Measurements from ENCODE around the gene RFLNA. TPM values are rescaled to one million over a fixed set of nuclear protein-coding genes. Genes with fewer than 3 reads are reported as not detected.

The RFLNA gene
- total RNA-seq, 1 donor from 2014 or later: 20.8 TPM

GRCh38 chr12:124267205-124267778 lies 27.6 kb upstream of the RFLNA start:
- peaks cover 3% of the 10 kb centered on the region for H3K9me3 Mint-ChIP-seq (ENCODE audit: low read depth)
- no peak overlapping the region for H3K4me3 Mint-ChIP-seq (ENCODE audit: low read depth)
- peaks cover 5% of the 10 kb centered on the region for H3K27me3 Mint-ChIP-seq
- no peak overlapping the region for H3K27ac Mint-ChIP-seq
- no peak for TF ChIP-seq CTCF (IDR thresholded peaks at IDR 0.05; ENCODE audit: unreplicated experiment)
- H3K36me3 Mint-ChIP-seq (ENCODE audit: insufficient read depth): no peaks in the 10 kb centered on the region
- no peak for DNase-seq (ENCODE audit: low spot score, unreplicated experiment)
- peaks cover 17% of the 10 kb centered on the region for H3K4me1 Mint-ChIP-seq (ENCODE audit: low read depth)

- Mint-ChIP-seq H3K9me3 (ENCODE audit: low read depth) (peaks cover 3% of the 10 kb centered on the region), H3K27me3 (peaks cover 6% of the 10 kb centered on the region), H3K36me3 (ENCODE audit: insufficient read depth) (no peaks in the 10 kb centered on the region), H3K4me3 (ENCODE audit: low read depth) (no peak overlapping the region), H3K27ac (peak overlapping the region; percentile 65), H3K4me1 (ENCODE audit: low read depth) (peaks cover 22% of the 10 kb centered on the region)
- no peak for TF ChIP-seq CTCF (IDR thresholded peaks at IDR 0.05; ENCODE audit: unreplicated experiment)
- no peak for DNase-seq (ENCODE audit: low spot score, unreplicated experiment)
Measured at GRCh38 chr12:124270671-124271070, 24.2 kb upstream of the RFLNA start.

- H3K27ac Mint-ChIP-seq: no peak overlapping the region
- H3K4me3 Mint-ChIP-seq (ENCODE audit: low read depth): no peak overlapping the region
- peaks cover 28% of the 10 kb centered on the region for H3K4me1 Mint-ChIP-seq (ENCODE audit: low read depth)
- DNase-seq (ENCODE audit: low spot score, unreplicated experiment): no peak
- TF ChIP-seq CTCF (IDR thresholded peaks at IDR 0.05; ENCODE audit: unreplicated experiment): peak; percentile 45
- H3K9me3 Mint-ChIP-seq (ENCODE audit: low read depth): peaks cover under 1% of the 10 kb centered on the region
- H3K36me3 Mint-ChIP-seq (ENCODE audit: insufficient read depth): no peaks in the 10 kb centered on the region
- peaks cover 3% of the 10 kb centered on the region for H3K27me3 Mint-ChIP-seq
Measured at GRCh38 chr12:124273630-124274029, 21.3 kb upstream of the RFLNA start.

- Mint-ChIP-seq H3K36me3 (ENCODE audit: insufficient read depth) (no peaks in the 10 kb centered on the region), H3K4me3 (ENCODE audit: low read depth) (no peak overlapping the region), H3K9me3 (ENCODE audit: low read depth) (no peaks in the 10 kb centered on the region), H3K4me1 (ENCODE audit: low read depth) (peaks cover 35% of the 10 kb centered on the region), H3K27ac (no peak overlapping the region), H3K27me3 (peaks cover 3% of the 10 kb centered on the region)
- DNase-seq (ENCODE audit: low spot score, unreplicated experiment): no peak
- no peak for TF ChIP-seq CTCF (IDR thresholded peaks at IDR 0.05; ENCODE audit: unreplicated experiment)
Measured at GRCh38 chr12:124276337-124276736, 18.6 kb upstream of the RFLNA start.

GRCh38 chr12:124277394-124278241 lies 17.3 kb upstream of the RFLNA start:
- peaks cover 25% of the 10 kb centered on the region for H3K4me1 Mint-ChIP-seq (ENCODE audit: low read depth)
- no peaks in the 10 kb centered on the region for H3K9me3 Mint-ChIP-seq (ENCODE audit: low read depth)
- peaks cover 3% of the 10 kb centered on the region for H3K27me3 Mint-ChIP-seq
- no peak overlapping the region for H3K27ac Mint-ChIP-seq
- H3K4me3 Mint-ChIP-seq (ENCODE audit: low read depth): no peak overlapping the region
- no peaks in the 10 kb centered on the region for H3K36me3 Mint-ChIP-seq (ENCODE audit: insufficient read depth)
- DNase-seq (ENCODE audit: low spot score, unreplicated experiment): no peak
- no peak for TF ChIP-seq CTCF (IDR thresholded peaks at IDR 0.05; ENCODE audit: unreplicated experiment)
